ENCODE data around the gene GHRH.

The GHRH gene

DNA sequence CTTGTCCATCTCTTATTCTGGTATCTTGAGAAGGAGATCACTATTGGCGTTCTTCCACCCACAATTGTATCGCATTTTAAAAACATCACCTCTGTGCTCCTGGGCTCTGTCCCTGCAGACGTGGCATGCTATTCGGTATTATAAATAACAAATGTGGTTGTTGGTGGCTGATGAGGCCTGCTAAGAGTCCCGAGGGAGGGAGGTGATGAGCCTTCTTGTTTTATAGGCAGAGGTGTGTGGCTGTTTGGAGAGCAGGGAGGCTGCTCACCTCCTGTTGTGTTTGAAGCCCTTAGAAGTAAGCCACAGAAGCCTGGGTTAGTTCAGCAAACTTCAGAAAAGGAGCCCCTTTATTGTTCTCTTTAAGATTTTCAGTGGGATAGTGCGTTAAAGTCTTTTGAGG is 43.5 kb upstream of the GHRH start:
- TF ChIP-seq CTCF (IDR thresholded peaks at IDR 0.05; ENCODE audit: low read depth, low read length, missing control alignments), result no peak
- no peak for DNase-seq (ENCODE audit: low read depth)

GRCh38 chr20:37303637-37304036 is 42.0 kb upstream of the GHRH start:
- no peak for TF ChIP-seq CTCF (IDR thresholded peaks at IDR 0.05; ENCODE audit: low read depth, low read length, missing control alignments)
- DNase-seq (ENCODE audit: low read depth), result no peak
- no peak overlapping the region for H3K4me3 ChIP-seq (ENCODE audit: low read depth, low read length)

More for the DNA sequence above, 43.5 kb upstream of the GHRH start:
- no peak overlapping the region for H3K4me3 ChIP-seq (ENCODE audit: low read depth, low read length)

GRCh38 chr20:37302981-37303380 is 41.4 kb upstream of the GHRH start:
- no peak for DNase-seq (ENCODE audit: low read depth)
- no peak for TF ChIP-seq CTCF (IDR thresholded peaks at IDR 0.05; ENCODE audit: low read depth, low read length, missing control alignments)
- no peak overlapping the region for H3K4me3 ChIP-seq (ENCODE audit: low read depth, low read length)

- no peak for DNase-seq (ENCODE audit: low read depth)
- no peak overlapping the region for H3K4me3 ChIP-seq (ENCODE audit: low read depth, low read length)
- TF ChIP-seq CTCF (IDR thresholded peaks at IDR 0.05; ENCODE audit: low read depth, low read length, missing control alignments), result no peak
These were observed 39.9 kb upstream of the GHRH start for GRCh38 chr20:37301558-37301957.

- TF ChIP-seq CTCF (IDR thresholded peaks at IDR 0.05; ENCODE audit: low read depth, low read length, missing control alignments), result no peak
- DNase-seq (ENCODE audit: low read depth), result no peak
- no peak overlapping the region for H3K4me3 ChIP-seq (ENCODE audit: low read depth, low read length)
These were observed 39.5 kb upstream of the GHRH start for GRCh38 chr20:37301120-37301519.

- no peak overlapping the region for H3K4me3 ChIP-seq (ENCODE audit: low read depth, low read length)
- no peak for TF ChIP-seq CTCF (IDR thresholded peaks at IDR 0.05; ENCODE audit: low read depth, low read length, missing control alignments)
- DNase-seq (ENCODE audit: low read depth), result no peak
These were observed 38.3 kb upstream of the GHRH start for GRCh38 chr20:37299718-37300528.

All from GM12864 (cell line).